Sigmoid colon (tissue), 4 donors: ENCODE measurements around the gene OR6J1.

ENCODE experiments used
- POLR2A ChIP-seq, 2 donors: fragments of 450-650 bp; IDR thresholded peaks; one replicate each; pipeline ENCODE4 v1.6.1; 2016; ENCODE audit warnings: antibody characterized with exemption in 2 of 2, mild to moderate bottlenecking in 2 of 2, moderate library complexity in 2 of 2
- POLR2AphosphoS5 ChIP-seq, 4 donors: sonication (generic); formaldehyde crosslinking; IDR thresholded peaks; one replicate each; pipeline ENCODE4 v1.6.1; 2017; ENCODE audit warnings: antibody characterized with exemption in 4 of 4
- TF ChIP-seq, protein P1 (sequence below), 4 experiments: fragments of 450-650 bp in 3 of 4; fragments of 200-600 bp in 1 of 4; IDR thresholded peaks; one replicate each; pipeline ENCODE4 v1.5.1; 2016 to 2019; ENCODE audit warnings: antibody characterized with exemption in 4 of 4, mild to moderate bottlenecking in 3 of 4, moderate library complexity in 2 of 4

GRCh38 chr14:22599349-22599748, 44.8 kb downstream of the OR6J1 start:
- TF ChIP-seq, protein P1, sequence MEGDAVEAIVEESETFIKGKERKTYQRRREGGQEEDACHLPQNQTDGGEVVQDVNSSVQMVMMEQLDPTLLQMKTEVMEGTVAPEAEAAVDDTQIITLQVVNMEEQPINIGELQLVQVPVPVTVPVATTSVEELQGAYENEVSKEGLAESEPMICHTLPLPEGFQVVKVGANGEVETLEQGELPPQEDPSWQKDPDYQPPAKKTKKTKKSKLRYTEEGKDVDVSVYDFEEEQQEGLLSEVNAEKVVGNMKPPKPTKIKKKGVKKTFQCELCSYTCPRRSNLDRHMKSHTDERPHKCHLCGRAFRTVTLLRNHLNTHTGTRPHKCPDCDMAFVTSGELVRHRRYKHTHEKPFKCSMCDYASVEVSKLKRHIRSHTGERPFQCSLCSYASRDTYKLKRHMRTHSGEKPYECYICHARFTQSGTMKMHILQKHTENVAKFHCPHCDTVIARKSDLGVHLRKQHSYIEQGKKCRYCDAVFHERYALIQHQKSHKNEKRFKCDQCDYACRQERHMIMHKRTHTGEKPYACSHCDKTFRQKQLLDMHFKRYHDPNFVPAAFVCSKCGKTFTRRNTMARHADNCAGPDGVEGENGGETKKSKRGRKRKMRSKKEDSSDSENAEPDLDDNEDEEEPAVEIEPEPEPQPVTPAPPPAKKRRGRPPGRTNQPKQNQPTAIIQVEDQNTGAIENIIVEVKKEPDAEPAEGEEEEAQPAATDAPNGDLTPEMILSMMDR (IDR thresholded peaks at IDR 0.05) = no peak
- TF ChIP-seq POLR2A (IDR thresholded peaks at IDR 0.05) (no peak), POLR2AphosphoS5 (IDR thresholded peaks at IDR 0.05) (no peak)
